ENCODE measurements around the gene IRX1.

The IRX1 gene

GRCh38 chr5:3601061-3601710 lies 5.6 kb downstream of the IRX1 start:
- DNase-seq = no peak

GRCh38 chr5:3601911-3602782 lies 6.5 kb downstream of the IRX1 start:
- no peak for DNase-seq

- DNase-seq = no peak
Observed at GRCh38 chr5:3602785-3603502, 7.3 kb downstream of the IRX1 start.

- no peak for DNase-seq
Observed at GRCh38 chr5:3604501-3604900, 8.9 kb downstream of the IRX1 start.

GRCh38 chr5:3605298-3606010 lies 9.8 kb downstream of the IRX1 start:
- DNase-seq = no peak

DNA sequence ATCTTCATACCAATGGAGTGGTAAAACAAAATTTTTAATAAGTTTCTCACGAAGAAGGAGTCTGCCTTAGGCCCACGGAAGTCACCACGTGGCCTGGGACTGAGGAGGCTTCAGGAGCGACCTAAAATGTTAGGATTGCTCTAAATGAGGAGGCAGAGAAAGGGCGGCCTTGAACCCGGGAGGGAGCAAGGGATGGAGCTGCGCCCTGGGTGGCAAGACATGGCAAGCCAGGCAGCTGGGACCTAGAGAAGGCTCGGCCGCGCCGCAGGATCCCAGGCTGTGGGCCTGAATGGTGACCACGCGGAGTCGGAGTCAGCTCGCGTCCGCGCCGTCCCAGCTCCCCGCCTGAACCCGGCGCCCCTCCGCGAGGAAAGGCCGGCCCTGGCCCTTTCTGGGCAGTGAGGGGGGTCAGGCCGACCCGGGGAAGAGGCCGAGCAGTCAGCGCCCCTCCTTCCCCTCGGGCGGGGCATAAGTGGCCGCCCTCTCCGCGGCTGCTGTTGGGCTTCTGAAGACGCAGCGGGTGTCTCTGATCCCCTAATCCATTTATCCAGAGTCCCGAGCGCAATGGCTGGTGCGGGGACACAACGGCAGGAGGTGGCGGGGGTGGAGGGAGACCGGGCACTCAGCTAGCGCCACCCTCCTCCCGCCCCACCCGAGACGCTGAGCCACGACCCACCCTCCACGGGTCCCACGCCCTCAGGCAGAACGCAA lies 10.6 kb downstream of the IRX1 start:
- no peak for DNase-seq

- no peak for DNase-seq
Observed at GRCh38 chr5:3607541-3608181, 12.0 kb downstream of the IRX1 start.

- DNase-seq = no peak
Observed at GRCh38 chr5:3609120-3609681, 13.6 kb downstream of the IRX1 start.

- DNase-seq = no peak
Observed at GRCh38 chr5:3612591-3613042, 17.0 kb downstream of the IRX1 start.

DNA sequence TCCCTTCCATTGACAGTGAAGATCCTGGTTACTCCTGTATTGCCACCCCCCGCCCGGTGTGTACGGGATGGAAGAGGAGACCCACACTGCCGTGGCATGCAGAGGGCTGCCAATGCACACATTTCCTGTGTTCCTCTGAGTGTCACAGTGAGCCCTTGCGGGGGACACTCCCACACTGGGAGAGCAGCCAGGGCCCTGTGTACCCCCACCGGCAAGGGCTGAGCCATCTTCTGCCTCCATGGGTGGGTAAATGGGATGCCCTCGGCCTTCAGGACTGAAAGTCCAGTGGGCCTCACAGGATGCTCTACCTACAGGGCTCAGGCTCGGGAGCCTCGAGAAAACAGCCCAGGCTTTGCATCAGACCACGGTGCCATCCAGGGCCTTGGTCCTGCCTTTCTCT lies 18.1 kb downstream of the IRX1 start:
- no peak for DNase-seq

- DNase-seq = no peak
Observed at GRCh38 chr5:3615217-3615616, 19.6 kb downstream of the IRX1 start.

DNA sequence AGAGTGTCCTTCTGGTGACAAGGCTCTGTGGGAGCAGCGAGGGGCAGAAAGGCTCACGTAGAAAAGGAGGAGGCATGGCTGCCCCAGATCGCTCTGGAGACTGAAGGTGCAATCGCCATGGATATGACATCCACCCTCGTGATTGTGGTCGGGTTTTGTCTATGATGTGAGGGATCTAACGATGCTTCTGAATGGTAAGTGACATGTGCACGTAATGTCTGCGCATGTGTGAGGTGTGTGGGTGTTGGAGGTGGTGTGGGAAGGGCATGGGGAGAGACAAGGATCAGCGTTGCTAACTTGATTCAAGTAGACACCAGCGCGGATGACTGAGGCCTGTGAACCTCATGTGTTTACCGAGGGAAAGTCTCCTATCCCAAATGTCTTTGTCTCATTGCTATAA lies 20.2 kb downstream of the IRX1 start:
- no peak for DNase-seq

- DNase-seq = no peak
Observed at GRCh38 chr5:3619579-3619978, 23.9 kb downstream of the IRX1 start.

DNA sequence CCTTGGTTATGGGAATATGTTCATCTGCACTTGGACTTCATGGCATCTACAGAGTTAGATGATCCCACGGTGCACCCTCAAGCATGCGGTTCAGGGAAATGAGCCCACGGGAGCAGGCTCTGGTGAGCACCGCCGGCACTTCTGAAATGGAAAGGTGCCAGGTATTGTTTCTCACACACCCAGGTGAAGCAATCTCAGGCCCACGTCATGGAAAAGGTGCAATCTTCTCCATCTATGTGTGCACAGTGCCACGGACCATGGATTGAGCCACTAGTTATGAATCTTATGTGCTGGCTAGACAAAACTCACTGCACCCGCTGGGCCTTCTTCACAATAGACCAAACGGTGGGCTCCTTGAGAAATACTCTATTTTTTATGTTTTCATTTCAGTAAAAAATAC lies 27.3 kb downstream of the IRX1 start:
- DNase-seq = no peak

DNA sequence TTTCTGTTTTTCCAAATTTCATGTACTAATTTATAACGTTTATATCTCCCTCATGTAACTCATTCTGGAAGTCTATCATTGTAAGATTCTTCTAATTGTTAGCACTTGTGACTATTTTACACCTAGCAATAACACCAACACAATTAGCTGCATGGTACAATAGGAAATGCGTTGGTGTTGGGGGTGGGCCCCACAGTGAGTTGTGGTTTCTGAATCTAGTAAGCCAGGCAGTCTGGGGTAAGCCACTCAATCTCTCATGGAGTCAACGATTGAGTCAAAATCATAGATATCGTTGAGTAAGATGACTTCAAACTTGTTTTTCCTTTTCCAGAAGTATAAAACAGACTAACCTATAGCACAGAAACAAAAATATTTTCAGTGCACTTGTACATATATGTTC lies 30.0 kb downstream of the IRX1 start:
- DNase-seq = no peak

- no peak for DNase-seq
Observed at GRCh38 chr5:3634061-3634460, 38.4 kb downstream of the IRX1 start.

DNA sequence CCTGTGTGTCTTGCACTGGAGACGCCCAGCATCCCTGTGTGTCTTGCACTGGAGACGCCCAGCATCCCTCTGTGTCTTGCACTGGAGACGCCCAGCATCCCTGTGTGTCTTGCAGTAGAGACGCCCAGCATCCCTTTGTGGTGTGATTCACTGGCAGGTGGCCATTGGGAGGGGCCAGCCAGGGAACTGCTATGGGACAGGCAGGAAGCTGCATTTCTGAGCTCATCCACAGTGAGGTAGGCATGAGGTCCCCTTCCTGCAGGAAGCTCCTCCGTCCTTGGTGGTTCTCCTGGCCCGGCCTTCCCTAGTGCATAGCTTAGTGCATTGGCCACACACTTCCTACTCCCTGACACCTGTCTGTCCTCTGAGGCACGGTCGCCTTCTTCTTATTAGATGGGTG lies 43.5 kb downstream of the IRX1 start:
- DNase-seq = no peak

DNA sequence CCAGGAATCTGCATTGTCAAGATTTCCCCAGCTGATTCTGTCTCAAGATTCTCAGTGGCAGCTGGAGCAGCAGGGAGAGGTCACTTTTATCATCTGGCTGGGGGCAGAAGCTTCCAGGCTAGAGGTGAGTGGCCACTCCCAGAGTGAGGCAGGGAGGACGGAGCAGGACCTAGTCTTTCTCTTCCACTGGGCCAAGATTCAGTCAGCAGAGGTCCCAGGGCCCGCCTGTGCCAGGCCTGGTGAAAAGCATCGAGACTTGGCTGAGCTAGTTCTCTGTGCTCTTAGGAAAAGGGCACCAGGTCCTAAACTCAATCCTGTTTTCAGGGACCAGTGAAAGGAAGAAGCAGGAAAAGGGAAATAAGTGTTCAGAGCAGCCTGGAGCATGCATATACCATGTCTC lies 46.6 kb downstream of the IRX1 start:
- no peak for DNase-seq

- no peak for DNase-seq
Observed at GRCh38 chr5:3650320-3650719, 54.7 kb downstream of the IRX1 start.

- DNase-seq = no peak
Observed at GRCh38 chr5:3650868-3651267, 55.2 kb downstream of the IRX1 start.
